Mesothelial cell of epicardium (in vitro differentiated cells): ENCODE measurements around the gene HBG1. TPM values are rescaled to one million over a fixed set of nuclear protein-coding genes. Genes with fewer than 3 reads are reported as not detected.

Experiments
- DNase-seq, 2 experiments: peaks; one replicate each; pipeline ENCODE4 v3.0.0; 2021; ENCODE audit warnings: low spot score in 2 of 2; ENCODE audit not compliant: unreplicated experiment in 2 of 2
- H3K27ac Mint-ChIP-seq: 2 replicates; pipeline ENCODE4 v1.8.0; 2021; ENCODE audit warnings: mixed read lengths
- H3K27me3 Mint-ChIP-seq: 2 replicates; pipeline ENCODE4 v1.8.0; 2021; ENCODE audit warnings: low read depth, mixed read lengths
- H3K36me3 Mint-ChIP-seq: 2 replicates; pipeline ENCODE4 v1.8.0; 2021; ENCODE audit warnings: mixed read lengths
- H3K4me1 Mint-ChIP-seq: 2 replicates; pipeline ENCODE4 v1.8.0; 2021; ENCODE audit warnings: mixed read lengths
- H3K4me3 Mint-ChIP-seq: 2 replicates; pipeline ENCODE4 v1.8.0; 2021; ENCODE audit warnings: mild to moderate bottlenecking, moderate library complexity, mixed read lengths
- H3K9me3 Mint-ChIP-seq: 2 replicates; pipeline ENCODE4 v1.8.0; 2021; ENCODE audit warnings: mixed read lengths
- total RNA-seq: library from RNA; stranded (reverse); gene quantifications from 3 replicates; pipeline ENCODE4 v1.2.1, GENCODE V29; 2021
- TF ChIP-seq, protein P1 (sequence below): fragments of 200-600 bp; sonication (generic); IDR thresholded peaks from one replicate; pipeline ENCODE4 v1.5.0; 2021; ENCODE audit warnings: antibody characterized with exemption; ENCODE audit not compliant: unreplicated experiment

Gene HBG1
- total RNA-seq, 1 donor from 2014 or later = not detected

DNA sequence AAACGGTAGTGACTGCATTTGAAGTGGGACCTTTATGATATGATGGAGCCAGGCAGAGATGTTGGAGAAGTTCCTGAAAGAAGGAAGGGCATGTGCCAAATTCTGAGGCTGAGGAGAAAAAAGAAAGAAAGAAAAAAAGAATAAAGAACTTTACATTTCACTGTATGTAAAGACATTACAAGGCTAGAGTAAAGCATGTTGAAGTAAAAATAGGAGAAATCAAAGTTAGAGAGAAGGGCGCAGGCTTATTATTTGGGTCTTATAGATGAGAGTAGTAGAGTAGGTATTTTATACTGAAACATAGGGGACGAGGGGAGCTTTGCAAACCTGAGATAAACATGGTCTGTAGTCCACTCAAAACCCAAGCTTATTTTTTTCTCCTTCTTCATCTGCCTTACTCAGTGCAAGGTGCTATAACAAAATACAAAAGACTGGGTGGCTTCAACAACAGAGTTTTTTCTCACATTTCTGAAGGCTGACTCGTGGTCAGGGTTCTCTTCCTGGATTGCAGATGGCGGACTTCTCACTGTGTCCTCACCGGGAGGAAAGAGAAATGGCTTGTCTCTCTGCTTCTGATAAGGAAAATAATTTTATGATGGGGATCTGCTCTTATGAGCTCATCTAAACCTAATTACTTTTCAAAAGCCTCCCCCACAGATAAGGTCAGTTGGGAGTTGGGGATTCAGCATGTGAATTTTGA lies 2.7 kb downstream of the HBG1 start:
- Mint-ChIP-seq H3K27ac (no peak overlapping the region), H3K27me3 (peaks cover 11% of the 10 kb centered on the region), H3K4me1 (peaks cover 28% of the 10 kb centered on the region), H3K36me3 (no peaks in the 10 kb centered on the region), H3K4me3 (no peak overlapping the region), H3K9me3 (no peaks in the 10 kb centered on the region)
- DNase-seq = no peak
- TF ChIP-seq, protein P1, sequence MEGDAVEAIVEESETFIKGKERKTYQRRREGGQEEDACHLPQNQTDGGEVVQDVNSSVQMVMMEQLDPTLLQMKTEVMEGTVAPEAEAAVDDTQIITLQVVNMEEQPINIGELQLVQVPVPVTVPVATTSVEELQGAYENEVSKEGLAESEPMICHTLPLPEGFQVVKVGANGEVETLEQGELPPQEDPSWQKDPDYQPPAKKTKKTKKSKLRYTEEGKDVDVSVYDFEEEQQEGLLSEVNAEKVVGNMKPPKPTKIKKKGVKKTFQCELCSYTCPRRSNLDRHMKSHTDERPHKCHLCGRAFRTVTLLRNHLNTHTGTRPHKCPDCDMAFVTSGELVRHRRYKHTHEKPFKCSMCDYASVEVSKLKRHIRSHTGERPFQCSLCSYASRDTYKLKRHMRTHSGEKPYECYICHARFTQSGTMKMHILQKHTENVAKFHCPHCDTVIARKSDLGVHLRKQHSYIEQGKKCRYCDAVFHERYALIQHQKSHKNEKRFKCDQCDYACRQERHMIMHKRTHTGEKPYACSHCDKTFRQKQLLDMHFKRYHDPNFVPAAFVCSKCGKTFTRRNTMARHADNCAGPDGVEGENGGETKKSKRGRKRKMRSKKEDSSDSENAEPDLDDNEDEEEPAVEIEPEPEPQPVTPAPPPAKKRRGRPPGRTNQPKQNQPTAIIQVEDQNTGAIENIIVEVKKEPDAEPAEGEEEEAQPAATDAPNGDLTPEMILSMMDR = no peak

DNA sequence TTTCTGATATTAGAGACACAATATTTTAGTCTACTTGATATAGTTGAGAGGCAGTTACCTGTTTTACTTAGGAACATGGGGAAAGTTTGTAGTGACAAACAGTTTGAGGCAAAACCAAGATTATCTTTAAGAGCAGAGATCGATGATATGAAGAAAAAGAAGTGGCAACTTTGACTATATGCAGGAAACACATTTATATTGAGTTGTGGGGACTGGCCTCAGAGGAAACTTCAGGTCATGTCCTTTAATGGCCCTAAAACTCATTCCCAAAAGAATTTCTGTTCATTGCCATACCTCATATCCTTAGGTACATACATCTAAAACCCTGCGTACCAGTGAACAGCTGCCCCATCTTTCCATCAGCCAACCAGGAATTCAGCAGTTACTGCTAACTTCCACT lies 4.5 kb downstream of the HBG1 start:
- Mint-ChIP-seq H3K4me1 (peaks cover 28% of the 10 kb centered on the region), H3K4me3 (no peak overlapping the region), H3K9me3 (no peaks in the 10 kb centered on the region), H3K36me3 (no peaks in the 10 kb centered on the region), H3K27me3 (peaks cover 6% of the 10 kb centered on the region), H3K27ac (no peak overlapping the region)
- TF ChIP-seq, protein P1 = no peak
- no peak for DNase-seq

DNA sequence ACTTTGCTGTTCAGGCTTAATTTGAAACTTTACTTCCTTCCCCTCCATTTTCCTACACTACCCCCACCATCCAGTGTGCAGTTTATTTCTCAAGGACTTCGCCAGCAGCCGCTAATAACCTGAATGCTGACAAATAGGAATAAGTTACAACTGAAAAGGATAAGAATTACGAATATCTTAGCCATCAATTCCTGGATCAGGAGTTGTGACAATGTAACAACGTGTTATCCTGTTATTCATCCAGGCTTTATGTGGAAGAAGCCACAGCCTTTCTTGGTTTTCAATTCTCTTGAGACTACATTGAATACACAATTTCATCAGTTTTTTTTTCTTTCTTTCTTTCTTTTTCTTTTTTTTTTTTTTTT lies 5.9 kb downstream of the HBG1 start:
- Mint-ChIP-seq H3K27ac (no peak overlapping the region), H3K36me3 (no peaks in the 10 kb centered on the region), H3K27me3 (peaks cover 6% of the 10 kb centered on the region), H3K9me3 (no peaks in the 10 kb centered on the region), H3K4me3 (no peak overlapping the region), H3K4me1 (peaks cover 28% of the 10 kb centered on the region)
- no peak for DNase-seq
- TF ChIP-seq, protein P1 = no peak

DNA sequence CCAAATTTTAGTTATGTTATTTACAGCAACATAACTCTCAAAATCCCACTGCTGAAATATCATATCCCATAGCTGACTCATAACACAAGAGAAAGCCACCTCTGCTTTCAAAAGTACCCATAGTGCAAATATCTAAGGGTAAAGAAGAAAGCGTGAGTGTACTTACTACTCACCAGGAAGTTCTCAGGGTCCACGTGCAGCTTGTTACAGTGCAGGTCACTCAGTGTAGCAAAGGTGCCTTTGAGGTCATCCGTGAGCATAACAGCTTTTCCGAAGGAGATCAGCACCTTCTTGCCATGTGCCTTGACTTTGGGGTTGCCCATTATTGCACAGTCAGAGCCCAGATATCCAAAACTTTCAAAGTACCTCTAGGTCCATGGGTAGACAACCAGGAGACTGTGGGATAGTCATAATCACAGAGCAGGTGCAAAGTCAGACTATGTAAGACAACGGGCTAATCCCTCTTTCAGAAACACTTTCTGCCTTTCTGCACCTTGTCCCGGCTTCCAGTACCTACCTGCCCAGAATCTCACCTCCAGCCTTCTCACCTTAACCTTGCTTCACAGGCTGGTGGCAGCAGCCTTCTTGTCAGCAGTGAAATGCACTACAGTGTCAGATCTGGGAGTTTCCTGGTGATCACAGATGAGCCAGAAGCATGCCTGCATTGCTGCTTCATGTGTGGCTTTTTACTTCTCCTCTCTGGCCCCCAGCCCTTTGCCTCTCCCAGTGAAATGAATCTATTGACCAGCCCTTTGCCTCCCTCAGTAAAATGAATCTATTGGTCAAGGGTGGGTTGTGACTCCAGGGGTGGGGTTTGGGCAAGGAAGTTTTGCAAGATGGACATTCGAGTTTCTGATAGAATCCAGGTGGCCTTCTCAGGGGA lies 6.5 kb downstream of the HBG1 start:
- Mint-ChIP-seq H3K36me3 (no peaks in the 10 kb centered on the region), H3K27me3 (peaks cover 6% of the 10 kb centered on the region), H3K4me1 (peaks cover 28% of the 10 kb centered on the region), H3K27ac (no peak overlapping the region), H3K4me3 (no peak overlapping the region), H3K9me3 (no peaks in the 10 kb centered on the region)
- TF ChIP-seq, protein P1 = no peak
- DNase-seq = no peak

DNA sequence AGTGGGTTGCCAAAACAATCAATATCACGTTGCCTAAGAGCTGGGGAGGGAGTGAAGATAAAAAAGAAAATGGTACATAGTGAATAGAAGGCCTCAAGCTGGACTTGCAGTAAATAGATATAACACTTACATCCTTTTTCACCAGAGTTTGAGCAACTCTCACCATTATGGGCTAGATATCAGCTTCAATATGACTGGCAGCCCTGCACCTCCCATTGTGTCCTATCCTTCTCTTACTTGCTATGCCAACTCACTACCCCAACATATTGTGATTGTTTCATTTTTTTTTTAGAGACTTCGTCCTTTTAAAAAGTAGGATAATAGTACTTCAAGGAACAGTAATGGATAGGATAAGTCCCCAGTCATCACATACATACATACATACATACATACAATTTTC lies 7.4 kb downstream of the HBG1 start:
- TF ChIP-seq, protein P1 = no peak
- Mint-ChIP-seq H3K4me3 (no peak overlapping the region), H3K36me3 (no peaks in the 10 kb centered on the region), H3K4me1 (peaks cover 25% of the 10 kb centered on the region), H3K9me3 (no peaks in the 10 kb centered on the region), H3K27ac (no peak overlapping the region), H3K27me3 (peaks cover 6% of the 10 kb centered on the region)
- no peak for DNase-seq
